Progenitor cell of endocrine pancreas (in vitro differentiated cells): ENCODE data around the gene STAMBP. TPM values are rescaled to one million over a fixed set of nuclear protein-coding genes. Genes with fewer than 3 reads are reported as not detected.

Experiments
- DNase-seq: peaks from one replicate; pipeline ENCODE4 v3.0.0; 2021; ENCODE audit warnings: low spot score; ENCODE audit not compliant: unreplicated experiment
- H3K27ac Mint-ChIP-seq: 2 replicates; pipeline ENCODE4 v1.8.0; 2021; ENCODE audit warnings: mild to moderate bottlenecking, moderate library complexity, mixed read lengths
- H3K27me3 Mint-ChIP-seq: 2 replicates; pipeline ENCODE4 v1.8.0; 2021; ENCODE audit warnings: mixed read lengths
- H3K36me3 Mint-ChIP-seq: 2 replicates; pipeline ENCODE4 v1.8.0; 2022; ENCODE audit warnings: mixed read lengths; ENCODE audit not compliant: insufficient read depth
- H3K4me1 Mint-ChIP-seq: 2 replicates; pipeline ENCODE4 v1.8.0; 2021; ENCODE audit warnings: low read depth, mixed read lengths
- H3K4me3 Mint-ChIP-seq: 2 replicates; pipeline ENCODE4 v1.8.0; 2021; ENCODE audit warnings: low read depth, mild to moderate bottlenecking, moderate library complexity, mixed read lengths
- H3K9me3 Mint-ChIP-seq: 2 replicates; pipeline ENCODE4 v1.8.0; 2021; ENCODE audit warnings: low read depth, mixed read lengths
- total RNA-seq: library from RNA; stranded (reverse); gene quantifications from 2 replicates; pipeline ENCODE4 v1.2.1, GENCODE V29; 2021
- TF ChIP-seq, protein P1 (sequence below): fragments of 200-600 bp; sonication (generic); IDR thresholded peaks from one replicate; pipeline ENCODE4 v1.5.0; 2021; ENCODE audit warnings: antibody characterized with exemption, mild to moderate bottlenecking; ENCODE audit not compliant: unreplicated experiment

The STAMBP gene
- total RNA-seq, 1 donor from 2014 or later = 39.0 TPM

DNA sequence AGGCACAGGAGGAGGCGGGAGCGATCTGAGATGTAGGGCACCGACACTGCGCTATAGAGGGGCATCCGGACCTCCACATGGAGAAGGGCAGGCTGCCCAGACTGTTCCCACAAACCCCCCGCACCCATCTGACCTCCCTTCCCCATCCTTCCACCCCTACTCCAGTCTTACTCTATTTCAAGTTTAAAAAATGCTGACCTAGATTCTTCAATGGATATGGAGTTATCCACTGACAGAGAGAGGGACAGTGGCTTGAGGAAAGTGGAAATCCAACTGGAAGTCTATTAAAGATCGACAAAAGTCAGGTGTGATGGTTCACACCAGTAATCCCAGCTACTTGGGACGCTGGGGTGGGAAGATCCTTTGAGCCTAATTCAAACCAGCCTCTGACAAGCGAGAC, 92.8 kb downstream of the STAMBP start:
- Mint-ChIP-seq H3K27me3 (peaks cover 41% of the 10 kb centered on the region), H3K27ac (no peak overlapping the region), H3K36me3 (no peaks in the 10 kb centered on the region), H3K4me3 (no peak overlapping the region), H3K4me1 (peaks cover 2% of the 10 kb centered on the region), H3K9me3 (no peaks in the 10 kb centered on the region)
- TF ChIP-seq, protein P1, sequence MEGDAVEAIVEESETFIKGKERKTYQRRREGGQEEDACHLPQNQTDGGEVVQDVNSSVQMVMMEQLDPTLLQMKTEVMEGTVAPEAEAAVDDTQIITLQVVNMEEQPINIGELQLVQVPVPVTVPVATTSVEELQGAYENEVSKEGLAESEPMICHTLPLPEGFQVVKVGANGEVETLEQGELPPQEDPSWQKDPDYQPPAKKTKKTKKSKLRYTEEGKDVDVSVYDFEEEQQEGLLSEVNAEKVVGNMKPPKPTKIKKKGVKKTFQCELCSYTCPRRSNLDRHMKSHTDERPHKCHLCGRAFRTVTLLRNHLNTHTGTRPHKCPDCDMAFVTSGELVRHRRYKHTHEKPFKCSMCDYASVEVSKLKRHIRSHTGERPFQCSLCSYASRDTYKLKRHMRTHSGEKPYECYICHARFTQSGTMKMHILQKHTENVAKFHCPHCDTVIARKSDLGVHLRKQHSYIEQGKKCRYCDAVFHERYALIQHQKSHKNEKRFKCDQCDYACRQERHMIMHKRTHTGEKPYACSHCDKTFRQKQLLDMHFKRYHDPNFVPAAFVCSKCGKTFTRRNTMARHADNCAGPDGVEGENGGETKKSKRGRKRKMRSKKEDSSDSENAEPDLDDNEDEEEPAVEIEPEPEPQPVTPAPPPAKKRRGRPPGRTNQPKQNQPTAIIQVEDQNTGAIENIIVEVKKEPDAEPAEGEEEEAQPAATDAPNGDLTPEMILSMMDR = no peak
- DNase-seq = no peak

DNA sequence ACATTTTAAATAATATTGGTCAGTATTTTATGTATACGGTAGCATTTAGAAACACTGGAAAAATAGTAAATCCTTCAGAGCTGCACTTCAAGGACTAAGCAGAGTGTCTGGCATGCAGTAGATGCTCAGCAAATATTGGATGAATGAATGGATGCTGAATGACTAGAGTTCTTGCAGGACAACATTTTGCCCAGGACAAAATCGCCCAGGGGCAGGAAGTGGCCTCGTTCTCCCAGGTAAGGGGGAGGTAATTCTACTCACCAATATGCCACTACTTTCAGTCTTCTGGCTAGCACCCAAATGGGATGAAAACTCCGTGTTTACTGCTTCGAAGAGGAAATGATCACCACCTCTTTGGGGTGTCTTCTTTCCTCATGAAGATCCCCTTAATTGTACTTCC, 93.9 kb downstream of the STAMBP start:
- Mint-ChIP-seq H3K9me3 (no peaks in the 10 kb centered on the region), H3K36me3 (no peaks in the 10 kb centered on the region), H3K27me3 (peaks cover 41% of the 10 kb centered on the region), H3K4me1 (peaks cover 5% of the 10 kb centered on the region), H3K4me3 (no peak overlapping the region), H3K27ac (no peak overlapping the region)
- TF ChIP-seq, protein P1 = no peak
- DNase-seq = no peak

Other genes starting within 250 kb of the STAMBP start
- gene NAT8, start 186.5 kb upstream of the STAMBP start, total RNA-seq = not detected in 2 replicates
- 43.3 and 46.8 TPM in 2 replicates for gene TPRKB, start 91.6 kb upstream of the STAMBP start, total RNA-seq
- 22.2 and 25.0 TPM in 2 replicates for gene DUSP11, start 48.9 kb upstream of the STAMBP start, total RNA-seq
- not detected in 2 replicates for gene C2orf78, start 44.8 kb upstream of the STAMBP start, total RNA-seq
- gene ACTG2, start 64.0 kb downstream of the STAMBP start, total RNA-seq = 0.19 and 0.31 TPM in 2 replicates
- 63.8 and 66.9 TPM in 2 replicates for gene DGUOK, start 97.9 kb downstream of the STAMBP start, total RNA-seq
- gene TET3, start 155.9 kb downstream of the STAMBP start, total RNA-seq = 38.2 and 40.7 TPM in 2 replicates